Naive thymus-derived CD4-positive, alpha-beta T cell (primary cell): ENCODE data around the gene PZP. TPM values are rescaled to one million over a fixed set of nuclear protein-coding genes. Genes with fewer than 3 reads are reported as not detected.
"Not testable (repeated sequence)": the region's sequence is repeated elsewhere in the genome, so short reads cannot be mapped to it uniquely, and the experiment has no call there.

Experiments
- ATAC-seq: fragments of 150-1000 bp; cut with Tn5 transposase; 2 replicates; pipeline ENCODE4 v1.10.0; 2021; ENCODE audit warnings: mild to moderate bottlenecking, moderate library complexity
- CTCF ChIA-PET: fragments of 350-600 bp; sonication (Branson Sonifier 250); formaldehyde crosslinking; loops from one replicate; lab custom pipeline; 2021; ENCODE audit warnings: antibody characterized with exemption; lab: Charles Lee
- POLR2A ChIA-PET: fragments of 350-600 bp; sonication (Branson Sonifier 250); formaldehyde crosslinking; loops from one replicate; lab custom pipeline; 2021; ENCODE audit warnings: antibody characterized with exemption, inconsistent platforms; lab: Charles Lee
- DNase-seq, 9 donors: peaks; one replicate each; pipeline versions ENCODE4 v3.0.0 to v3.0.0-alpha.2; 2020 to 2022; ENCODE audit warnings: mixed read lengths in 1 of 9
- H3K27ac ChIP-seq: one replicate; pipeline ENCODE4 v1.7.0; 2013; ENCODE audit warnings: mild to moderate bottlenecking, low read depth, low read length, moderate library complexity
- H3K27me3 ChIP-seq, 2 donors: one replicate each; pipeline ENCODE4 v1.7.0; 2013; ENCODE audit warnings: low read length in 2 of 2, mild to moderate bottlenecking in 2 of 2, moderate library complexity in 2 of 2; ENCODE audit not compliant: control insufficient read depth in 2 of 2, insufficient read depth in 2 of 2
- H3K36me3 ChIP-seq, 3 experiments: 1 replicate in 2 of 3; 2 replicates in 1 of 3; pipeline ENCODE4 v1.7.0; 2013; ENCODE audit warnings: low read length in 3 of 3, mild to moderate bottlenecking in 3 of 3, moderate library complexity in 1 of 3; ENCODE audit not compliant: insufficient read depth in 3 of 3, control insufficient read depth in 2 of 3
- H3K4me1 ChIP-seq, 2 donors: one replicate each; pipeline ENCODE4 v1.7.0; 2013; ENCODE audit warnings: low read length in 2 of 2, mild to moderate bottlenecking in 2 of 2, moderate library complexity in 1 of 2; ENCODE audit not compliant: control insufficient read depth in 2 of 2, insufficient read depth in 2 of 2
- H3K4me3 ChIP-seq: 2 replicates; pipeline ENCODE4 v1.7.0; 2013; ENCODE audit warnings: mild to moderate bottlenecking, low read length
- H3K9me3 ChIP-seq, 3 experiments: 1 replicate in 2 of 3; 2 replicates in 1 of 3; pipeline ENCODE4 v1.7.0; 2013; ENCODE audit warnings: low read length in 3 of 3; ENCODE audit not compliant: control insufficient read depth in 2 of 3
- H3K27ac Mint-ChIP-seq, 9 donors: one replicate each; pipeline ENCODE4 v1.8.0; 2020 to 2022; ENCODE audit warnings: mixed read lengths in 9 of 9, mild to moderate bottlenecking in 8 of 9, moderate library complexity in 5 of 9, inconsistent platforms in 2 of 9
- H3K27me3 Mint-ChIP-seq, 5 donors: one replicate each; pipeline ENCODE4 v1.8.0; 2021 to 2022; ENCODE audit warnings: mixed read lengths in 5 of 5, mild to moderate bottlenecking in 1 of 5
- H3K36me3 Mint-ChIP-seq, 5 donors: one replicate each; pipeline ENCODE4 v1.8.0; 2020 to 2022; ENCODE audit warnings: mixed read lengths in 5 of 5, mild to moderate bottlenecking in 3 of 5, inconsistent platforms in 1 of 5
- H3K4me1 Mint-ChIP-seq, 7 donors: one replicate each; pipeline ENCODE4 v1.8.0; 2020 to 2022; ENCODE audit warnings: mixed read lengths in 7 of 7, mild to moderate bottlenecking in 3 of 7, inconsistent platforms in 1 of 7
- H3K4me3 Mint-ChIP-seq, 10 donors: one replicate each; pipeline ENCODE4 v1.8.0; 2020 to 2022; ENCODE audit warnings: mild to moderate bottlenecking in 10 of 10, mixed read lengths in 10 of 10, moderate library complexity in 6 of 10, inconsistent platforms in 2 of 10
- H3K9me3 Mint-ChIP-seq, 11 donors: one replicate each; pipeline ENCODE4 v1.8.0; 2020 to 2022; ENCODE audit warnings: mixed read lengths in 11 of 11, mild to moderate bottlenecking in 4 of 11, inconsistent platforms in 1 of 11, moderate library complexity in 1 of 11
- intact Hi-C, 2 donors: fragments of 100-400 bp; cut with micrococcal nuclease; formaldehyde crosslinking; loops; one replicate each; pipeline ENCODE4 v1.15.1; 2023
- polyA plus RNA-seq, 2 donors: library from polyadenylated mRNA; unstranded; fragments of 300-500 nt; fragmentation: Illumina TruSeq; gene quantifications; one replicate each; pipeline ENCODE4 v1.2.3, GENCODE V29; 2021
- total RNA-seq, 6 experiments: library from RNA in 5 of 6; stranded (reverse) in 5 of 6; gene quantifications; 1 replicate in 5 of 6; 2 replicates in 1 of 6; pipeline ENCODE4 v1.2.3 and lab custom pipeline; 2021 to 2026

PZP gene
- total and polyA plus RNA-seq, 7 experiments from 2014 or later = not detected

DNA sequence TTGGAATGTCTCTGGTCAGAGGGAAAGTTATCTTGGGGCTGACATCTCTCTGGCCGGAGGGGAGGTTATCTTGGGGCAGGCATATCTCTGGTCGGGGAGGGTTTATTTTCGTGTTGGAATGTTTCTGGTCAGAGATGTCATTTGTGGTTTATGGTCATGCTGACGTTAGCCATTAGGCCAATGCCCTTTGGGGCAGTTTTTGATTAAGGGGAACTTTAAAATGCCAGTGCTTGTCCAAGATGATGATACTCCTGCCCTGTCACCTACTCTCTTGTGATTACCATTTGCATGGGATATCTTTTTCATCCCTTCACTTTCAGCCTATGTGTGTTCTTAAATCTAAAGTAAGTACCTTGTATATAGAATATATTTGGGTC lies 63.5 kb downstream of the PZP start:
- H3K4me1 ChIP-seq = peaks cover 0 to 4% of the 10 kb centered on the region in 2 donors
- H3K4me3 Mint-ChIP-seq = no peak overlapping the region
- H3K27me3 ChIP-seq = no peaks in the 10 kb centered on the region
- no peak overlapping the region for H3K27ac Mint-ChIP-seq
- H3K9me3 Mint-ChIP-seq = peaks cover 7 to 41% (median 21%) of the 10 kb centered on the region in 11 donors
- ChIA-PET CTCF (no interaction called here), POLR2A (no interaction called here)
- DNase-seq (no peak), ATAC-seq (no peak)
- H3K27me3 Mint-ChIP-seq = peaks cover 0 to 10% (median 0%) of the 10 kb centered on the region in 5 donors
- H3K36me3 ChIP-seq = peaks cover 0 to 7% (median 0%) of the 10 kb centered on the region in 3 experiments
- peaks cover 0 to 6% (median 0%) of the 10 kb centered on the region in 3 experiments for H3K9me3 ChIP-seq
- peaks cover 0 to 7% (median 0%) of the 10 kb centered on the region in 7 donors for H3K4me1 Mint-ChIP-seq
- peaks cover 3 to 47% (median 25%) of the 10 kb centered on the region in 5 donors for H3K36me3 Mint-ChIP-seq
- intact Hi-C loops = no loop called here
- no peak overlapping the region for H3K4me3 ChIP-seq
- H3K27ac ChIP-seq = no peak overlapping the region

DNA sequence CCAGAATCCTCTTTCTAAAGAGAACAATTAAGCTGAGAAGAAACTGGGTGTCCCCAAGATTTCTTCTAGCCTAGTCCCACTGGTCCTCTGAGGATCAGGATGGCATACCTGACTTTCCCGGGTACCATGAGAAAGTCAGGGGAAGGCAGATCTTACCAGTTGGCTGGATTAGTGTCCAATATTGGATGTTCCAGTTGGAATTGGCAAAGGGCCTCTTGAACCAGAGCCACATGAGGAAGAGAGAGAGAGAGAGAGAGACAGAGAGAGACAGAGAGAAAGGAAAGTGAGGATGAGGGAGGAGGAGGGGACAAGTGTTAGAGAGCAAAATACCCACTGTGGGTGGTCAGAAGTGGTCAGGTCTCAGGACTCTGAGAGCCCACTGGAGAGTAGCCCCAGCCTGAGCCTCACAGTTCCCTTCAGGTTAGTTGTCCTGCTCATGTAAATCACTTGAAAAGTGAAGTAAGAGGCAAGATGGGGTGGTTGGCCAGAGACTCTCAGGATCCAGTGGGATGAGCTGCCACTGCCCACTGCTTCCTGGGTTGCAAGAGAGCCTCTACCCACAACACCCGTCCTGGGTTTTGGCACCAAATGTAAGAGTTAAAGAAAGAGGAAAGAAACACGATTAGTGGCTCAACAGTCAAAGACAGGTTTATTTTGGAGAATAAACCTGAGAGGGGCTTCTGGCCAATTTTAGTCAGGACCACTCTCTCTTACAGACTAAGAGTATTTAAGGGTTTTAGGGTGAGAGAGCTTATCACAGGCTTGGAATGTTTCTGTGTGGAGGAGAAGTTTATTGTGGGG lies 64.1 kb downstream of the PZP start:
- POLR2A ChIA-PET = no interaction called here
- Mint-ChIP-seq H3K36me3 (peaks cover 3 to 47% (median 25%) of the 10 kb centered on the region in 5 donors), H3K9me3 (peaks cover 7 to 41% (median 21%) of the 10 kb centered on the region in 11 donors), H3K4me3 (no peak overlapping the region), H3K27ac (no peak overlapping the region), H3K4me1 (peaks cover 0 to 7% (median 0%) of the 10 kb centered on the region in 7 donors), H3K27me3 (peaks cover 0 to 10% (median 0%) of the 10 kb centered on the region in 5 donors)
- DNase-seq (no peak), ATAC-seq (no peak)
- CTCF ChIA-PET = no interaction called here
- H3K4me3 ChIP-seq = no peak overlapping the region
- no peaks in the 10 kb centered on the region for H3K27me3 ChIP-seq
- peaks cover 0 to 4% of the 10 kb centered on the region in 2 donors for H3K4me1 ChIP-seq
- peaks cover 0 to 6% (median 0%) of the 10 kb centered on the region in 3 experiments for H3K9me3 ChIP-seq
- H3K27ac ChIP-seq = no peak overlapping the region
- intact Hi-C loops = no loop called here
- peaks cover 0 to 7% (median 0%) of the 10 kb centered on the region in 3 experiments for H3K36me3 ChIP-seq

- intact Hi-C loops = no loop called here
- ATAC-seq = no peak
- Histone ChIP-seq H3K27me3 (no peaks in the 10 kb centered on the region), H3K9me3 (peaks cover 0 to 6% (median 0%) of the 10 kb centered on the region in 3 experiments), H3K27ac (no peak overlapping the region), H3K36me3 (peaks cover 0 to 7% (median 0%) of the 10 kb centered on the region in 3 experiments), H3K4me3 (no peak overlapping the region), H3K4me1 (peaks cover 0 to 4% of the 10 kb centered on the region in 2 donors)
- ChIA-PET POLR2A (no interaction called here), CTCF (no interaction called here)
- H3K27me3 Mint-ChIP-seq = peaks cover 0 to 10% (median 0%) of the 10 kb centered on the region in 5 donors
- no peak overlapping the region for H3K4me3 Mint-ChIP-seq
- H3K27ac Mint-ChIP-seq = no peak overlapping the region
- DNase-seq = no peak
- H3K36me3 Mint-ChIP-seq = peaks cover 3 to 49% (median 20%) of the 10 kb centered on the region in 5 donors
- H3K4me1 Mint-ChIP-seq = peaks cover 0 to 7% (median 0%) of the 10 kb centered on the region in 7 donors
- H3K9me3 Mint-ChIP-seq = peaks cover 7 to 41% (median 21%) of the 10 kb centered on the region in 11 donors
Measured at GRCh38 chr12:9143137-9143536, 65.1 kb downstream of the PZP start.

- POLR2A ChIA-PET, H3K36me3 ChIP-seq, DNase-seq, H3K4me3 Mint-ChIP-seq, H3K4me3 ChIP-seq, H3K4me1 Mint-ChIP-seq, H3K27me3 Mint-ChIP-seq, H3K9me3 ChIP-seq, intact Hi-C loops, CTCF ChIA-PET, ATAC-seq, H3K27me3 ChIP-seq, H3K4me1 ChIP-seq, H3K27ac ChIP-seq, H3K27ac Mint-ChIP-seq: not testable (repeated sequence)
- H3K36me3 Mint-ChIP-seq = peaks cover 0 to 26% (median 15%) of the 10 kb centered on the region in 5 donors
- peaks cover 5 to 17% (median 11%) of the 10 kb centered on the region in 11 donors for H3K9me3 Mint-ChIP-seq
Measured at GRCh38 chr12:9139588-9140290, 68.5 kb downstream of the PZP start.

- Histone ChIP-seq H3K27ac (no peak overlapping the region), H3K4me3 (no peak overlapping the region), H3K4me1 (no peaks in the 10 kb centered on the region), H3K36me3 (no peaks in the 10 kb centered on the region), H3K9me3 (no peaks in the 10 kb centered on the region), H3K27me3 (no peaks in the 10 kb centered on the region)
- POLR2A ChIA-PET = no interaction called here
- H3K27me3 Mint-ChIP-seq = no peaks in the 10 kb centered on the region
- no peaks in the 10 kb centered on the region for H3K4me1 Mint-ChIP-seq
- ATAC-seq = no peak
- DNase-seq = no peak
- no peak overlapping the region for H3K27ac Mint-ChIP-seq
- peaks cover 0 to 5% (median 0%) of the 10 kb centered on the region in 11 donors for H3K9me3 Mint-ChIP-seq
- no peak overlapping the region for H3K4me3 Mint-ChIP-seq
- intact Hi-C loops = no loop called here
- CTCF ChIA-PET = no interaction called here
- H3K36me3 Mint-ChIP-seq = peaks cover 0 to 14% (median 3%) of the 10 kb centered on the region in 5 donors
Measured at GRCh38 chr12:9135903-9136310, 72.3 kb downstream of the PZP start.

DNA sequence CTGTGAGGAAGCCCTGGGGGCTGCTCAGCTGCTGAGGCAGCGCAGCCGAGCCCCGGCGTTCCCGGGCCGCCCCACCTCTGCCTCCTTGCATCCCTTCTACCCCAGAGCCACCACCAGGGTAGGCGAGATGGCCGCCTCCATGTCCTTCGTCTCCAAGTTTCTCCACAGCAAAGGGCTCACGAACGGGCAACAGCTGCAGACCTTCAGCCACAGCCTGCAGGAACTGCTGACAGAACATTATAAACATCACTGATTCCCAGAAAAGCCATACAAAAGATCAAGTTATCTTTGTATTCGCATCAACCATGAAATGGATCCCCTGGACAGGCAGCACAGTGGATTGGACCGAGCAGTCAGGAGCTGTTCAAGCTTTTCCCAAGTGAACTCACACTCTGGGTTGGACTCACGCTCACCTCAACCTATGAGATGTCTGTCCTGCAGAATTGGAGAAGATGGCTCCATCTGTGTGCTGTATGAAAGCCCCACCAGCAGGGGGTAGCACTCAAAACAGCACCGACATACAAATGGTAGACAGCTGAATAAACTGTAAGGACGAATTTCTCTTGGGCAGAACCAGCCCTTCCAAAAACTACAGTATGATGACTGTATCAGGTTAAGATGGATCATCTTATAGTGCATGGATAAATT lies 73.1 kb downstream of the PZP start:
- no peaks in the 10 kb centered on the region for H3K27me3 Mint-ChIP-seq
- H3K4me3 ChIP-seq = no peak overlapping the region
- H3K27ac ChIP-seq = no peak overlapping the region
- H3K4me3 Mint-ChIP-seq = no peak overlapping the region
- peaks cover 0 to 16% (median 10%) of the 10 kb centered on the region in 5 donors for H3K36me3 Mint-ChIP-seq
- H3K36me3 ChIP-seq = no peaks in the 10 kb centered on the region
- H3K27me3 ChIP-seq = no peaks in the 10 kb centered on the region
- no peaks in the 10 kb centered on the region for H3K9me3 ChIP-seq
- no peaks in the 10 kb centered on the region for H3K4me1 ChIP-seq
- H3K27ac Mint-ChIP-seq = no peak overlapping the region
- ChIA-PET POLR2A (no interaction called here), CTCF (no interaction called here)
- ATAC-seq (no peak), DNase-seq (no peak)
- H3K4me1 Mint-ChIP-seq = no peaks in the 10 kb centered on the region
- intact Hi-C loops = no loop called here
- H3K9me3 Mint-ChIP-seq = peaks cover 0 to 9% (median 0%) of the 10 kb centered on the region in 11 donors
